PC-9 (cell line): ENCODE measurements around the gene NDUFS2. TPM values are rescaled to one million over a fixed set of nuclear protein-coding genes. Genes with fewer than 3 reads are reported as not detected.

Experiments used
- BruUV-seq: library from RNA; stranded (reverse); fragments of 400-500 nt; replicated peaks from 2 replicates; lab custom pipeline; 2021; lab: Mats Ljungman, UMichigan
- CTCF ChIA-PET: fragments of 300-600 bp; sonication (Branson Sonifier 250); formaldehyde crosslinking; loops from one replicate; lab custom pipeline; 2022; ENCODE audit warnings: antibody characterized with exemption; lab: Charles Lee
- POLR2A ChIA-PET: fragments of 300-600 bp; sonication (Branson Sonifier 250); formaldehyde crosslinking; loops from one replicate; lab custom pipeline; 2022; ENCODE audit warnings: antibody characterized with exemption; ENCODE audit not compliant: unreplicated experiment; lab: Charles Lee
- DNase-seq, 2 experiments: peaks; one replicate each; pipeline versions ENCODE4 v3.0.0 to v3.0.0-alpha.2; 2015 to 2022; ENCODE audit warnings: mixed read lengths in 1 of 2
- H2AFZ ChIP-seq: fragments of 200-600 bp; sonication (generic); 2 replicates; pipeline ENCODE4 v1.8.1; 2017; ENCODE audit warnings: antibody characterized with exemption
- H3F3A ChIP-seq: fragments of 200-600 bp; sonication (generic); 2 replicates; pipeline ENCODE4 v1.8.1; 2017; ENCODE audit warnings: antibody characterized with exemption, mild to moderate bottlenecking, low read depth; ENCODE audit not compliant: insufficient read depth
- H3K27ac ChIP-seq: fragments of 200-600 bp; sonication (generic); 2 replicates; pipeline ENCODE4 v1.6.1; 2016; ENCODE audit warnings: mixed run types
- H3K27me3 ChIP-seq: fragments of 200-600 bp; sonication (generic); 2 replicates; pipeline ENCODE4 v1.6.1; 2016; ENCODE audit warnings: low read depth, mixed run types; ENCODE audit not compliant: insufficient read depth
- H3K36me3 ChIP-seq: fragments of 200-600 bp; sonication (generic); 2 replicates; pipeline ENCODE4 v1.6.1; 2016; ENCODE audit warnings: low read depth, mixed run types
- H3K4me1 ChIP-seq: fragments of 200-600 bp; sonication (generic); replicated peaks from 2 replicates; pipeline ENCODE4 v1.6.1; 2016; ENCODE audit warnings: mixed run types; ENCODE audit not compliant: insufficient read depth
- H3K4me2 ChIP-seq: fragments of 200-600 bp; sonication (generic); 2 replicates; pipeline ENCODE4 v1.6.1; 2017; ENCODE audit warnings: mixed run types
- H3K4me3 ChIP-seq: fragments of 200-600 bp; sonication (generic); 2 replicates; pipeline ENCODE4 v1.6.1; 2016; ENCODE audit warnings: mixed run types
- H3K79me2 ChIP-seq: fragments of 200-600 bp; sonication (generic); 2 replicates; pipeline ENCODE4 v1.6.1; 2017; ENCODE audit warnings: low read depth, mixed run types
- H3K9me2 ChIP-seq: fragments of 200-600 bp; sonication (generic); 2 replicates; pipeline ENCODE4 v1.8.1; 2017; ENCODE audit warnings: mild to moderate bottlenecking; ENCODE audit not compliant: insufficient read depth
- H3K9me3 ChIP-seq: fragments of 200-600 bp; sonication (generic); 2 replicates; pipeline ENCODE4 v1.8.1; 2016; ENCODE audit warnings: low read depth; ENCODE audit not compliant: insufficient read depth
- H4K20me1 ChIP-seq: fragments of 200-600 bp; sonication (generic); 2 replicates; pipeline ENCODE4 v1.8.1; 2017; ENCODE audit not compliant: insufficient read depth
- CTCF ChIP-seq: fragments of 200-600 bp; sonication (generic); conservative IDR thresholded peaks from 2 replicates; pipeline ENCODE4 v1.6.1; 2017; ENCODE audit warnings: mixed run types, antibody characterized with exemption, mild to moderate bottlenecking, moderate library complexity
- EZH2 ChIP-seq: fragments of 200-600 bp; sonication (generic); IDR thresholded peaks from 2 replicates; pipeline ENCODE4 v1.8.0; 2017; ENCODE audit warnings: antibody characterized with exemption, low read depth
- intact Hi-C: fragments of 100-400 bp; cut with micrococcal nuclease; formaldehyde crosslinking; loops from one replicate; pipeline ENCODE4 v1.10.0; 2022; ENCODE audit not compliant: unreplicated experiment
- total RNA-seq: library from RNA; stranded (reverse); gene quantifications from 2 replicates; pipeline ENCODE4 v1.2.3, GENCODE V29; 2021

NDUFS2 gene
- total RNA-seq, 1 experiment from 2014 or later: 99.5 TPM

GRCh38 chr1:161159087-161159912, 42.9 kb upstream of the NDUFS2 start, which contains the start of gene USP21:
USP21 (plus strand) TSS chr1:161159500; CDS start chr1:161160641, 1,141 bp downstream.
- POLR2A ChIA-PET: no interaction called here
- intact Hi-C loops: no loop called here
- TF ChIP-seq CTCF: no peak; the same call in 1 of the 2 replicates
- no peak for TF ChIP-seq EZH2

GRCh38 chr1:161159913-161160243, 42.3 kb upstream of the NDUFS2 start:
- H3K4me1 ChIP-seq: peaks cover 17% of the 10 kb centered on the region
- BruUV-seq: no TSS peak
- DNase-seq: no peak
- ChIA-PET POLR2A (no interaction called here), CTCF (no interaction called here)
- peak overlapping the region; percentile 91 for H3K4me2 ChIP-seq
- peaks cover 27% of the 10 kb centered on the region for H3K79me2 ChIP-seq
- H2AFZ ChIP-seq: peak overlapping the region; percentile 77
- H3K4me3 ChIP-seq: peak overlapping the region; percentile 94
- peak overlapping the region; percentile 38; the same call in 1 of the 2 replicates for H3K27ac ChIP-seq
- TF ChIP-seq EZH2: no peak
- TF ChIP-seq CTCF: no peak
- H3K36me3 ChIP-seq: peaks cover 16% of the 10 kb centered on the region
- H4K20me1 ChIP-seq: no peaks in the 10 kb centered on the region
- no peaks in the 10 kb centered on the region for H3K9me2 ChIP-seq
- no peaks in the 10 kb centered on the region for H3K27me3 ChIP-seq
- H3K9me3 ChIP-seq: no peaks in the 10 kb centered on the region
- peaks cover 26% of the 10 kb centered on the region for H3F3A ChIP-seq
- intact Hi-C loops: no loop called here

More at GRCh38 chr1:161159087-161159912, 42.9 kb upstream of the NDUFS2 start, which contains the start of gene USP21:
- Histone ChIP-seq H3K4me2 (peak within 1 kb of the TSS; percentile 91), H2AFZ (peak within 1 kb of the TSS; percentile 77), H3K9me2 (no peaks in the 10 kb centered on the region), H3K9me3 (no peaks in the 10 kb centered on the region), H3F3A (peaks cover 23% of the 10 kb centered on the region), H3K27me3 (no peaks in the 10 kb centered on the region), H3K4me1 (peaks cover 18% of the 10 kb centered on the region; the same call in 1 of the 2 replicates), H4K20me1 (no peaks in the 10 kb centered on the region), H3K4me3 (peak within 1 kb of the TSS; percentile 94), H3K36me3 (peaks cover 16% of the 10 kb centered on the region), H3K79me2 (peaks cover 32% of the 10 kb centered on the region), H3K27ac (peak within 1 kb of the TSS; percentile 38)
- TSS peak; percentile 10 for BruUV-seq
- CTCF ChIA-PET: no interaction called here
- peak; percentile 74 to 88 for DNase-seq

GRCh38 chr1:161160671-161161145, 41.5 kb upstream of the NDUFS2 start:
- Histone ChIP-seq H4K20me1 (no peaks in the 10 kb centered on the region), H3K27me3 (no peaks in the 10 kb centered on the region), H3K4me3 (peak overlapping the region; percentile 94; the same call in 1 of the 2 replicates), H3K79me2 (peaks cover 19% of the 10 kb centered on the region), H3K9me3 (no peaks in the 10 kb centered on the region), H3F3A (peaks cover 34% of the 10 kb centered on the region), H3K27ac (no peak overlapping the region), H3K36me3 (peaks cover 12% of the 10 kb centered on the region), H3K9me2 (no peaks in the 10 kb centered on the region), H3K4me2 (peak overlapping the region; percentile 91; the same call in 1 of the 2 replicates), H2AFZ (no peak overlapping the region), H3K4me1 (peaks cover 24% of the 10 kb centered on the region)
- no TSS peak for BruUV-seq
- no peak for DNase-seq
- intact Hi-C loops: no loop called here
- no peak for TF ChIP-seq CTCF
- TF ChIP-seq EZH2: no peak
- ChIA-PET CTCF (no interaction called here), POLR2A (no interaction called here)
